ENCODE data around the gene RBFOX1.

GRCh38 chr16:7377231-7377630 lies 44.6 kb downstream of the RBFOX1 start:
- TF ChIP-seq EZH2 (IDR thresholded peaks at IDR 0.05; ENCODE audit: borderline replicate concordance, low read length): no peak
- no peak for TF ChIP-seq CTCF (conservative IDR thresholded peaks at IDR 0.05 in 1 of 2, IDR thresholded peaks at IDR 0.05 in 1 of 2; ENCODE audit: extremely low read depth in 1 of 2, insufficient read depth in 1 of 2, low read depth in 1 of 2, low read length in 2 of 2)

All from mammary epithelial cell (primary cell).